HCT116 (cell line): Measurements from ENCODE around the gene DMBT1. TPM values are rescaled to one million over a fixed set of nuclear protein-coding genes. Genes with fewer than 3 reads are reported as not detected.

ENCODE experiments used
- ATAC-seq: fragments of 200-7000 bp; cut with Tn5 transposase; 2 replicates; pipeline ENCODE4 v1.9.1; 2020; ENCODE audit warnings: mild to moderate bottlenecking, moderate library complexity
- BruUV-seq: library from RNA; stranded (reverse); fragments of 400-500 nt; replicated peaks from 2 replicates; lab custom pipeline; 2021; lab: Mats Ljungman, UMichigan
- CTCF ChIA-PET: fragments of 300-600 bp; sonication (Branson Sonifier 250); formaldehyde crosslinking; loops from one replicate; lab custom pipeline; 2021; ENCODE audit warnings: antibody characterized with exemption; lab: Charles Lee
- POLR2A ChIA-PET: fragments of 300-600, 350-600 bp; sonication (Branson Sonifier 250); formaldehyde crosslinking; loops from one replicate; lab custom pipeline; 2021; ENCODE audit warnings: antibody characterized with exemption; lab: Charles Lee
- RAD21 ChIA-PET, 2 experiments: fragments of 300-600 bp; sonication (Branson Sonifier 250); formaldehyde crosslinking; loops; one replicate each; lab custom pipeline; 2023; ENCODE audit warnings: low total read pairs in 2 of 2; ENCODE audit not compliant: uncharacterized antibody in 2 of 2, unreplicated experiment in 2 of 2, low non-redundant PET in 1 of 2; lab: Charles Lee
- DNase-seq: peaks from one replicate; pipeline ENCODE4 v3.0.0-alpha.2; 2010; ENCODE audit warnings: low read depth, low spot score
- H2AFZ ChIP-seq: fragments of 200-600 bp; shearing (Covaris generic), sonication (generic); 2 replicates; pipeline ENCODE4 v1.6.1; 2017; ENCODE audit warnings: low read depth, mixed run types, mixed read lengths, antibody characterized with exemption, low read length; ENCODE audit not compliant: poor library complexity, severe bottlenecking
- H3K27ac ChIP-seq: 2 replicates; pipeline ENCODE4 v1.5.1; 2012; ENCODE audit warnings: low read depth, low read length
- H3K27me3 ChIP-seq: fragments of 200-600 bp; sonication (generic); 2 replicates; pipeline ENCODE4 v1.6.1; 2016; ENCODE audit warnings: mixed run types, low read length, mixed read lengths; ENCODE audit not compliant: insufficient read depth
- H3K36me3 ChIP-seq, 2 experiments: fragments of 200-500 bp in 1 of 2; fragments of 200-600 bp in 1 of 2; sonication (Bioruptor generic) in 1 of 2; sonication (generic) in 1 of 2; 2 replicates each; pipeline versions ENCODE4 v1.5.1 to v1.6.1; 2014 to 2016; ENCODE audit warnings: low read length in 2 of 2, inconsistent platforms in 1 of 2, mixed read lengths in 1 of 2, mixed run types in 1 of 2; ENCODE audit not compliant: insufficient read depth in 2 of 2, control insufficient read depth in 1 of 2
- H3K4me1 ChIP-seq, 2 experiments: fragments of 200-600 bp in 1 of 2; sonication (generic) in 1 of 2; 2 replicates each; pipeline versions ENCODE4 v1.5.1 to v1.6.1; 2012 to 2017; ENCODE audit warnings: low read length in 2 of 2, inconsistent platforms in 1 of 2, mild to moderate bottlenecking in 1 of 2, mixed read lengths in 1 of 2, mixed run types in 1 of 2, moderate library complexity in 1 of 2; ENCODE audit not compliant: insufficient read depth in 2 of 2, control insufficient read depth in 1 of 2
- H3K4me2 ChIP-seq: fragments of 200-600 bp; sonication (generic); 2 replicates; pipeline ENCODE4 v1.6.1; 2017; ENCODE audit warnings: mixed run types, low read length, mixed read lengths
- H3K4me3 ChIP-seq, 2 experiments: fragments of 200-600 bp in 1 of 2; sonication (generic) in 1 of 2; replicated peaks in 1 of 2; 2 replicates each; pipeline ENCODE4 v1.5.1; 2011 to 2016; ENCODE audit warnings: low read length in 2 of 2, control low read depth in 1 of 2, low read depth in 1 of 2, mild to moderate bottlenecking in 1 of 2, mixed read lengths in 1 of 2, mixed run types in 1 of 2
- H3K79me2 ChIP-seq: fragments of 200-600 bp; sonication (generic); 2 replicates; pipeline ENCODE4 v1.6.1; 2017; ENCODE audit warnings: mild to moderate bottlenecking, mixed run types, low read length, moderate library complexity, mixed read lengths; ENCODE audit not compliant: insufficient read depth
- H3K9ac ChIP-seq: fragments of 200-600 bp; sonication (generic); 2 replicates; pipeline ENCODE4 v1.6.1; 2016; ENCODE audit warnings: low read length, mixed read lengths
- H3K9me2 ChIP-seq: fragments of 200-600 bp; sonication (generic), shearing (Covaris generic); 2 replicates; pipeline ENCODE4 v1.6.1; 2017; ENCODE audit warnings: mixed run types, mild to moderate bottlenecking, moderate library complexity; ENCODE audit not compliant: insufficient read depth
- H3K9me3 ChIP-seq, 2 experiments: fragments of 200-500 bp in 1 of 2; fragments of 200-600 bp in 1 of 2; sonication (Bioruptor generic) in 1 of 2; sonication (generic) in 1 of 2; 2 replicates each; pipeline ENCODE4 v1.6.1; 2014 to 2017; ENCODE audit warnings: low read length in 2 of 2, mixed read lengths in 2 of 2, inconsistent platforms in 1 of 2, low read depth in 1 of 2, mild to moderate bottlenecking in 1 of 2, mixed run types in 1 of 2, moderate library complexity in 1 of 2; ENCODE audit not compliant: control insufficient read depth in 1 of 2, insufficient read depth in 1 of 2
- H4K20me1 ChIP-seq: fragments of 200-600 bp; sonication (generic), shearing (Covaris generic); 2 replicates; pipeline ENCODE4 v1.6.1; 2017; ENCODE audit warnings: mixed run types, mild to moderate bottlenecking, moderate library complexity; ENCODE audit not compliant: insufficient read depth
- CTCF ChIP-seq, 3 experiments: fragments of 200-600 bp in 1 of 3; sonication (generic) in 1 of 3; IDR thresholded peaks in 2 of 3; conservative IDR thresholded peaks in 1 of 3; 2 replicates each; pipeline ENCODE4 v1.5.1; 2012 to 2017; ENCODE audit warnings: low read depth in 2 of 3, low read length in 2 of 3, antibody characterized with exemption in 1 of 3, borderline replicate concordance in 1 of 3, control low read depth in 1 of 3, mild to moderate bottlenecking in 1 of 3, mixed read lengths in 1 of 3, mixed run types in 1 of 3, moderate library complexity in 1 of 3; ENCODE audit not compliant: insufficient read depth in 1 of 3
- EZH2 ChIP-seq: fragments of 200-600 bp; sonication (generic); IDR thresholded peaks from 2 replicates; pipeline ENCODE4 v1.6.1; 2017; ENCODE audit warnings: antibody characterized with exemption, mixed run types
- FOSL1 ChIP-seq: IDR thresholded peaks from 2 replicates; pipeline ENCODE4 v1.6.1; 2012; ENCODE audit warnings: low read depth
- MAX ChIP-seq: IDR thresholded peaks from 2 replicates; pipeline ENCODE4 v1.6.1; 2012
- POLR2AphosphoS5 ChIP-seq: IDR thresholded peaks from 2 replicates; pipeline ENCODE4 v1.6.1; 2011; ENCODE audit warnings: mild to moderate bottlenecking, low read depth, low read length, moderate library complexity
- RAD21 ChIP-seq: IDR thresholded peaks from 2 replicates; pipeline ENCODE4 v1.6.1; 2012; ENCODE audit warnings: low read depth, mild to moderate bottlenecking
- intact Hi-C: fragments of 100-400 bp; cut with micrococcal nuclease; formaldehyde crosslinking; loops from 2 replicates; pipeline ENCODE4 v1.10.0; 2022
- total RNA-seq: library from RNA; stranded (reverse); gene quantifications from one replicate; pipeline ENCODE4 v1.2.1, GENCODE V29; 2021; ENCODE audit not compliant: unreplicated experiment

Gene DMBT1
- total RNA-seq, 1 experiment from 2014 or later = 0.17 TPM

- no peak overlapping the region for H3K4me2 ChIP-seq
- intact Hi-C loops = loop anchor here (1.0 to 10.0 kb wide), 4 partner anchors 136 to 1625 kb away; no protein-coding TSS in a partner anchor
- peak; percentile 28 for DNase-seq
- H3K27ac ChIP-seq = no peak overlapping the region
- H3K4me1 ChIP-seq = peaks cover 0 to 4% of the 10 kb centered on the region in 2 experiments; a peak in 1 of 4 replicates
- H3K9ac ChIP-seq = no peak overlapping the region
- ChIA-PET POLR2A (no interaction called here), RAD21 (no interaction called here), CTCF (interaction anchor here (2.0 kb wide), 1 partner anchor 281 kb away, joined by 9 read pairs; no protein-coding TSS in a partner anchor)
- peaks cover 33% of the 10 kb centered on the region; the same call in 1 of the 2 replicates for H3K27me3 ChIP-seq
- no peak overlapping the region for H3K4me3 ChIP-seq
- no peaks in the 10 kb centered on the region for H3K9me2 ChIP-seq
- H3K36me3 ChIP-seq = no peaks in the 10 kb centered on the region
- no peaks in the 10 kb centered on the region for H4K20me1 ChIP-seq
- H2AFZ ChIP-seq = no peak overlapping the region
- BruUV-seq = no TSS peak
- ATAC-seq = peak; percentile 83
- H3K79me2 ChIP-seq = no peaks in the 10 kb centered on the region
- TF ChIP-seq FOSL1 = no peak
- no peak for TF ChIP-seq POLR2AphosphoS5
- TF ChIP-seq MAX = 0 out of 2 replicates have a peak, but pooled peaks have one; percentile 5
- TF ChIP-seq RAD21 = peak; percentile 55
- TF ChIP-seq EZH2 = no peak
- peak; percentile 61 to 97 (median 96) for TF ChIP-seq CTCF (IDR thresholded peaks at IDR 0.05 in 2 of 3, conservative IDR thresholded peaks at IDR 0.05 in 1 of 3; ENCODE audit: borderline replicate concordance in 1 of 3, insufficient read depth in 1 of 3, low read depth in 2 of 3, low read length in 2 of 3)
- H3K9me3 ChIP-seq = no peaks in the 10 kb centered on the region
These were observed 6.6 kb downstream of the DMBT1 start for GRCh38 chr10:122567056-122567660.
